Choroid plexus epithelial cell (primary cell): ENCODE results near the gene MTG2.

Experiments
- DNase-seq: peaks from one replicate; pipeline ENCODE4 v3.0.0-alpha.2; 2010; ENCODE audit warnings: low read depth
- H3K4me3 ChIP-seq: 2 replicates; pipeline ENCODE4 v1.5.1; 2011; ENCODE audit warnings: low read depth, mild to moderate bottlenecking, control low read depth, low read length, moderate library complexity
- CTCF ChIP-seq: conservative IDR thresholded peaks from 2 replicates; pipeline ENCODE4 v1.5.1; 2011; ENCODE audit warnings: low read depth, mild to moderate bottlenecking, control low read depth, inconsistent platforms, low read length, moderate library complexity

The MTG2 gene

DNA sequence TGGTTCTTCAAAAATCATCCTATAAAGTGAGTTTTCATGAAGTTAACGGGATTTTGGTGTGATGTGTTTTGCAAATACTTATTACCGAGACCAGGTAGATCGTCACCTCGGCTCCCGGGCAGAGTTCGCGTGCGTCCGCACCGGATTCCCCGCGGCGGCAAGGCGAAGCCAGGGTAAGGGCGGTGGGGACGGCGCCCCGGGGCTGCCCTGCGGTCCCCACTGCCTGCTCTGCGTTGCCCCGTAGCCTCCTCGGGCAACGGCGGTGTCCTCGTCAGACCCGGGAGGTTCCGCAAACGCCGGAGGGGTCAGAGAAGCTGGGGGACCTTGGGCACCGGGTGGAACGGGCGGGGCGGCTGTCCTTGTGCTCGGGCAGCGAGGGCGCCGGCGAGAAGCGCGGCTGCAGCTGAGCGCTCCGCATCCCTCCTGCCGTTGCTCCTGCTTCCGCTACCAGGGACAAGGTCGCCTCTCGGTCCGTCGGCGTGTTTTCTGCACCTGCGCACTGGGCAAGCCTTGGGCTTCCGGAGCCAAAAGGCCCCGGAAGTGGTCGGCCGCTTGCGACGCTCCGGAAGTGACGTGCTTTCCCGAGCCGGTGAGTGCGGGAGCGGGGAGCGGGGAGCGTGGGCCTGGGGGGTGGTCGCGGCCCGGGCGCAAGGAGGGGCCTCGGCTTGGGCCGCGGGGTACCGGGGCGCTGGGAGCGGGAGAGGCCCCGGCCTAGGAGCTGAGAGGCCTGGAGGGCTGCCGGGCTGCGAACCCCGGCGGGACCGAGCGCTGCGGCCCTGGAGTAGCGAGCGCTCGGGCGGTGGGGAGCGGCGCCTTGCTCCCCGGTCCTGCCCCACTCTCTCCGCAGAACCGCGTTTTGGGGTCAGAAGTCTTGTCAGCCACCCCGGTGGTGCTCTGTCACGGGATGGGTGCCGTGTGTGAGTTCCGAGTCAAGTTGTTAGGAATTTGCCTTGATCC is at the start of gene MTG2:
MTG2 (plus strand) TSS at position 560 of the 957 bp plus-strand sequence. CDS start 10,393 bp downstream, outside the sequence.
- peak; percentile 95 for DNase-seq
- H3K4me3 ChIP-seq, result peak within 1 kb of the TSS; percentile 97
- no peak for TF ChIP-seq CTCF

GRCh38 chr20:62133051-62133845 is 49.6 kb upstream of the MTG2 start:
- no peak overlapping the region for H3K4me3 ChIP-seq
- peak; percentile 44 for DNase-seq
- no peak for TF ChIP-seq CTCF

DNA sequence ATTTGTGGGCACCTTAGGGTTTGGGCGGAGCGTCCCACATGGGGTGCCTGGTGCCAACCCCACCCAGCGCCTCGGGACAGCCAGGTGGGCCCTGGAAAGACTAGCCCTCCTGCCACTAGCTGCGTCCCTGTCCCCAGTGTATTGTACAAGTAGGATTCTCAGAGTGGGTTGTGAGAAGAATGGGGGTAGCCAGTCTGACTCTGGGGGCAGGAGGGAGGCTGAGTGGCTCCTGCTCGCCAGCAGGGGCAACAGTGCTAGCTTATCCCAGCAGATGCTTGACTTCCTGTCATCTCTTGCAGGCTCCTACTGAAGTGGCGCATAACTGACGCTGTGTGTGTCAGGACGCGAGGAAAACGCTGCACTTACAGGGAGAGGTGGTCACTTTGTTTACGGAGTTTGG is 49.0 kb upstream of the MTG2 start:
- DNase-seq, result no peak
- no peak overlapping the region for H3K4me3 ChIP-seq
- peak; percentile 38 for TF ChIP-seq CTCF

- H3K4me3 ChIP-seq, result no peak overlapping the region
- no peak for TF ChIP-seq CTCF
- peak; percentile 70 for DNase-seq
These were observed 48.0 kb upstream of the MTG2 start for GRCh38 chr20:62134735-62135231.

DNA sequence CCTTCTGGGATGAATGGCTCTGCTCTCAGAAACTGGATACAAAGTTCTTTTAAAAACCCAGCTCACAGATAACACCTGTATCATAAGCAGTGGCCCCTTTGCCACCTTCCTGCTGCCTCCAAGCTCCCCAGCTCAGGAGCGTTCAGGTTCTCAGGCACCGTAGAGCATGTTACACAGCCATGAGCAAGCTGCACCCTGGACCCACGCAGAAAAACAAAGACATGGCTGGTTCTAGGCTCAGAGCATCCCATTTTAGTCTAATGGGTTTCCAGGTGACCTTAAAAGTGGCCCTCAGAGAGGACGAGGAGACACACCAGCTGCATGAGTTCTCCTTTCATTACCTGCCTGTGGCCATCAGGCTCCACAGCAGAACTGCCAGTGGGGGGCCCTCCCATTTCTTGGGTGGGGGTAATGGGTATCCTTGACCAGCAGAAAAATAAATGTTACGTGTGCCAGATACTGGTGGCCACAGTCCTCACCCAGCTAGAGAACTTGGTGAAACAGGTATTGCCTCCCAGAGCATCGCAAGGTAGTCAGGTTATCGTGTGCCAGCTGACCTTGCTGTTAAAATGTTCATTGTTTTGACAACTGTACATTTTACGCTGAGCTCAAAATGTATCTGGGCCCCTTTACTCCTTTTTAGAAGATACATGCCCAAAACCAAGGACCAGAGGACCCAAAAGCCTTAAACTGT is 47.1 kb upstream of the MTG2 start:
- H3K4me3 ChIP-seq, result no peak overlapping the region
- DNase-seq, result no peak
- no peak for TF ChIP-seq CTCF

DNA sequence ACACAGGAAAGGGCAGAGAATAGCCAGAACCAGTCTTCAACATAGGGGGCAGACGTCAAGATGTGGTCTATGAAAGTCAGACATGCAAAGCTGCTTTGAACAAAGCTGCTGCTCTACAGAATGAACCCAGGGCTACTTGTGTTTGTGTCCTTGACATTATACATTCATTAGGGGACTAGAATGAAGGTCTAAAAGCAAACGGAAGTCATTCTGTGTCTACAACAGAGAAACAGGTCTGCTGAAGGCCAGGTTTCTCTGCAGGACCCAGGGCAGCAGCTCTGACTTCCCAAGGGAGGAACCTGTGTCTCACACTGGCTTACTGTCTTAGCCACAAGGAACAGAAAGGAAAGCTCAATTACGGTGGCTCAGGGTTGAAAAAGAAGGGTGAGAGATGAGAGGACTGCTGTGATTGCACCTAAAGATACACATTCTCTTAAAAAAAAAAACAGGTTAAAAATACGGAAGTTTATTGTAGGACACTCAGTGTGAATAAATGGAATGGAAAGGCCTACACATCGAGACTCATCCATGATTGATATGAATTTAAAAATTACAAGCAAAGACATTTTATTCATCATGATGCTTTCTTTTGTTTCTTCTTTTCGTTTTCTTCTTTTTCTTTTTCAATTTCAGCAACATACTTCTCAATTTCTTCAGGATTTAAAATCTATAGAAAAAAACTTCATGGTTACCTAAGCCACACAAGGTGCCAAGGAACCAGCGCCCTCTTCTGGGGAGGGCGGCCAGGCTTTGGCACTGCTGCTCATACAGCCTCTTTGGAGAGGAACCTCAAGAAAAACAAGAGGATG is 46.3 kb upstream of the MTG2 start:
- TF ChIP-seq CTCF, result peak; percentile 94
- peak; percentile 83 for DNase-seq
- no peak overlapping the region for H3K4me3 ChIP-seq
